ENCODE measurements around the gene TYMP. TPM values are rescaled to one million over a fixed set of nuclear protein-coding genes. Genes with fewer than 3 reads are reported as not detected.
"Not testable (repeated sequence)": the region's sequence is repeated elsewhere in the genome, so short reads cannot be mapped to it uniquely, and the experiment has no call there.

The TYMP gene
- total RNA-seq, 1 experiment from 2014 or later = 1.5 TPM

DNA sequence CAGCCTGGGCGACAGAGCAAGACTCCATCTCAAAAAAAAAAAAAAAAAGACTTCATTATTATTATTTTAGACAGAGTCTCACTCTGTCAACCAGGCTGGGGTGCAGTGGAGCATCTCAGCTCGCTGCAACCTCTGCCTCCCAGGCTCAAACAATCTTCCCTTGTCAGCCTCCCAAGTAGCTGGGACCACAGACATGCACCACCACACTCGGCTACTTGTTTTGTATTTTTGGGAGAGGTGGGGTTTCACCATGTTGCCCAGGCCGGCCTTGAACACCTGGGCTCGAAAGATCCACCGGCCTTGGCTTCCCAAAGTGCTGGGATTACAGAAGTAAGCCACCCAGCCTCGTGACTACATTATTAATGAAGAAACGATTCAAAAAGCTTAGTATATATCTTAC lies 5.3 kb upstream of the TYMP start:
- no peak for ATAC-seq
- ChIA-PET POLR2A (no interaction called here), CTCF (interaction anchor here (1.6 to 1.9 kb wide), 2 partner anchors 10 to 28 kb away, joined by 8 to 12 read pairs; partner anchors contain the start of genes SCO2 and SYCE3)
- DNase-seq (ENCODE audit: low spot score) = no peak
- H3K4me3 Mint-ChIP-seq = no peak overlapping the region
- H3K9me3 Mint-ChIP-seq = no peaks in the 10 kb centered on the region
- H3K36me3 Mint-ChIP-seq = no peaks in the 10 kb centered on the region
- H3K27me3 Mint-ChIP-seq (ENCODE audit: low read depth) = peaks cover 55% of the 10 kb centered on the region
- H3K27ac Mint-ChIP-seq = no peak overlapping the region
- H3K4me1 Mint-ChIP-seq = peaks cover 9% of the 10 kb centered on the region
- TF ChIP-seq, protein P1, sequence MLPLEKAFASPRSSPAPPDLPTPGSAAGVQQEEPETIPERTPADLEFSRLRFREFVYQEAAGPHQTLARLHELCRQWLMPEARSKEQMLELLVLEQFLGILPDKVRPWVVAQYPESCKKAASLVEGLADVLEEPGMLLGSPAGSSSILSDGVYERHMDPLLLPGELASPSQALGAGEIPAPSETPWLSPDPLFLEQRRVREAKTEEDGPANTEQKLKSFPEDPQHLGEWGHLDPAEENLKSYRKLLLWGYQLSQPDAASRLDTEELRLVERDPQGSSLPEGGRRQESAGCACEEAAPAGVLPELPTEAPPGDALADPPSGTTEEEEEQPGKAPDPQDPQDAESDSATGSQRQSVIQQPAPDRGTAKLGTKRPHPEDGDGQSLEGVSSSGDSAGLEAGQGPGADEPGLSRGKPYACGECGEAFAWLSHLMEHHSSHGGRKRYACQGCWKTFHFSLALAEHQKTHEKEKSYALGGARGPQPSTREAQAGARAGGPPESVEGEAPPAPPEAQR (CRISPR knock-in tag; IDR thresholded peaks at IDR 0.05) = no peak
- TF ChIP-seq ATF1 (CRISPR knock-in tag; IDR thresholded peaks at IDR 0.05) = no peak

DNA sequence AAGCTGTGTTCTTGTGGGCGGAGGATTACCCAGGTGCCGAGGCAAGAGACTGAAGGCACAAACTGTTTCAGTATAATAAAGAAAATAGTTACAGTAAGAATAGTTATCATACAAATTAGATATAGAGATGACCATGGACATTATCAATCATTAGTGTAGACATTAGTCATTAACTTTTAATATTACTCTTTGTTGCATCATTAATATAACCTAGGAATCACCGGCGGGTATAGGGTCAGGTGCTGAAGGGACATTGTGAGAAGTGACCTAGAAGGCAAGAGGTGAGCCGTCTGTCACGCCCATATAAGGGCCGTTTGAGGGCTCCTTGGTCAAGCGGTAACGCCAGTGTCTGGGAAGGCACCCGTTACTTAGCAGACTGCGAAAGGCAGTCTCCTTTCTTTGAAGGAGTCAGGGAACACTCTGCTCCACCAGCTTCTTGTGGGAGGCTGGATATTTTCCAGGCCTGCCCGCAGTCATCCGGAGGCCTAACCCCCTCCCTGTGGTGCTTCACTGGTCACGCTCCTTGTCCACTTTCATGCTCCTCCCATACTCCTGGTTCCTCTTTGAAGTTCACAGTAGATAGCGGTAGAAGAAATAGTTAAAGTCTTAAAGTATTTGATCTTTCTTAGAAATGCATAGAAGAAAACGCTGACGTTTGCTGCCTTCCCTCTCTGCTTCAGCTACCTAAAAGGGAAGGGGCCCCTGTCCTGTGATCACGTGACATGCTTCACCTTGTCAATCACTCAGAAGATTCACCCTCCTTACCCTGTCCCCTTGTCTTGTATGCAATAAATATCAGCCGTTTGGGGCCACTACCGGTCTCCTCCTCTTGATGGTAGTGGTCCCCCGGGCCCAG lies 4.3 kb upstream of the TYMP start:
- H3K4me1 Mint-ChIP-seq; H3K36me3 Mint-ChIP-seq; H3K27ac Mint-ChIP-seq; H3K9me3 Mint-ChIP-seq; H3K4me3 Mint-ChIP-seq; ATAC-seq; DNase-seq (ENCODE audit: low spot score); POLR2A ChIA-PET: not testable (repeated sequence)
- H3K27me3 Mint-ChIP-seq (ENCODE audit: low read depth) = peaks cover 64% of the 10 kb centered on the region
- CTCF ChIA-PET = interaction anchor here (1.6 kb wide), 1 partner anchor 166 kb away, joined by 3 read pairs; no protein-coding TSS in a partner anchor

DNA sequence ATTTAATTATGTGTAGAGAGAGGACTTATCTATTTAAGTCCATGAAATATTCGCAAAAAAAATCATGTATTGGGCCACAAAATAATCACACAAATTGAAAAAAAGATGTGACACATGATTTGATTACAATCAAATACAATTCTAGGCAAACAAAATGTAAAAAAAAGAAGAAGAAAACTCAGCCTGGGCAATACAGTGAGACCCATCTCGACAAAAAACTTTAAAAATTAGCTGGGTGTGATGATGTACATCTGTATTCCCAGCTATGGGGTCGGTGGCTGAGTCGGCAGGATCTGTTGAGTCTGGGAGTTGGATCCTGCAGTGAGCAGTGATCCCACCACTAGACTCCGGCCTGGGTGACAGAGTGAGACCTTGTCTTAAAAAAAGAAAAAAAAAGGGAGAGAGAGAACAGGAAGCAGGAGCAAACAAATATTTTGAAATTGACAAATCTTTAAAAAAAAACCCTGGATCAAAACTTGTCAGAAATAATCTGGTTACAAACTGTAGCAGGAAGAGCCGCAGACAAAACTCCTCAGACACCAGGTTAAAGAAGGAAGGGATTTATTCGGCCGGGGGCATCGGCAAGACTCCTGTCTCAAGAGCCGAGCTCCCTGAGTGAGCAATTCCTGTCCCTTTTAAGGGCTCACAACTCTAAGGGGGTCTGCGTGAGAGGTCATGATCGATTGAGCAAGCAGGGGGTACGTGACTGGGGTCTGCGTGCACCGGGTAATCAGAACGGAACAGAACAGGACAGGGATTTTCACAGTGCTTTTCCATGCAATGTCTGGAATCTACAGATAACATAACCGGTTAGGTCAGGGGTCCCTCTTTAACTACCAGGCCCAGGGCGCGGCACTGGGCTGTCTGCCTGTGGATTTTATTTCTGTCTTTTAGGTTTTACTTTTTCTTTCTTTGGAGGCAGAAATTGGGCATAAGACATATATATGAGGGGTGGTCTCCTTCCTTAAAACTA lies 3.3 kb upstream of the TYMP start:
- peaks cover 68% of the 10 kb centered on the region for H3K27me3 Mint-ChIP-seq (ENCODE audit: low read depth)
- CTCF ChIA-PET = interaction anchor here (1.2 to 1.6 kb wide), 2 partner anchors 167 to 242 kb away, joined by 3 to 5 read pairs; no protein-coding TSS in a partner anchor
- no peaks in the 10 kb centered on the region for H3K36me3 Mint-ChIP-seq
- peaks cover 9% of the 10 kb centered on the region for H3K4me1 Mint-ChIP-seq
- no peaks in the 10 kb centered on the region for H3K9me3 Mint-ChIP-seq
- DNase-seq (ENCODE audit: low spot score) (no peak), ATAC-seq (no peak)
- H3K27ac Mint-ChIP-seq = no peak overlapping the region
- POLR2A ChIA-PET = interaction anchor here (0.7 kb wide), 1 partner anchor 35 kb away, joined by 3 read pairs; no protein-coding TSS in a partner anchor
- TF ChIP-seq CREB1 (CRISPR knock-in tag; IDR thresholded peaks at IDR 0.05) = no peak
- no peak for TF ChIP-seq GRHL2 (CRISPR knock-in tag; IDR thresholded peaks at IDR 0.05; ENCODE audit: insufficient replicate concordance, severe bottlenecking)
- TF ChIP-seq, protein P2, sequence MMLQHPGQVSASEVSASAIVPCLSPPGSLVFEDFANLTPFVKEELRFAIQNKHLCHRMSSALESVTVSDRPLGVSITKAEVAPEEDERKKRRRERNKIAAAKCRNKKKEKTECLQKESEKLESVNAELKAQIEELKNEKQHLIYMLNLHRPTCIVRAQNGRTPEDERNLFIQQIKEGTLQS (CRISPR knock-in tag; conservative IDR thresholded peaks at IDR 0.05) = no peak
- TF ChIP-seq ZNF138 (CRISPR knock-in tag; conservative IDR thresholded peaks at IDR 0.05) = no peak
- TF ChIP-seq, protein P3, sequence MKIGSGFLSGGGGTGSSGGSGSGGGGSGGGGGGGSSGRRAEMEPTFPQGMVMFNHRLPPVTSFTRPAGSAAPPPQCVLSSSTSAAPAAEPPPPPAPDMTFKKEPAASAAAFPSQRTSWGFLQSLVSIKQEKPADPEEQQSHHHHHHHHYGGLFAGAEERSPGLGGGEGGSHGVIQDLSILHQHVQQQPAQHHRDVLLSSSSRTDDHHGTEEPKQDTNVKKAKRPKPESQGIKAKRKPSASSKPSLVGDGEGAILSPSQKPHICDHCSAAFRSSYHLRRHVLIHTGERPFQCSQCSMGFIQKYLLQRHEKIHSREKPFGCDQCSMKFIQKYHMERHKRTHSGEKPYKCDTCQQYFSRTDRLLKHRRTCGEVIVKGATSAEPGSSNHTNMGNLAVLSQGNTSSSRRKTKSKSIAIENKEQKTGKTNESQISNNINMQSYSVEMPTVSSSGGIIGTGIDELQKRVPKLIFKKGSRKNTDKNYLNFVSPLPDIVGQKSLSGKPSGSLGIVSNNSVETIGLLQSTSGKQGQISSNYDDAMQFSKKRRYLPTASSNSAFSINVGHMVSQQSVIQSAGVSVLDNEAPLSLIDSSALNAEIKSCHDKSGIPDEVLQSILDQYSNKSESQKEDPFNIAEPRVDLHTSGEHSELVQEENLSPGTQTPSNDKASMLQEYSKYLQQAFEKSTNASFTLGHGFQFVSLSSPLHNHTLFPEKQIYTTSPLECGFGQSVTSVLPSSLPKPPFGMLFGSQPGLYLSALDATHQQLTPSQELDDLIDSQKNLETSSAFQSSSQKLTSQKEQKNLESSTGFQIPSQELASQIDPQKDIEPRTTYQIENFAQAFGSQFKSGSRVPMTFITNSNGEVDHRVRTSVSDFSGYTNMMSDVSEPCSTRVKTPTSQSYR (CRISPR knock-in tag; IDR thresholded peaks at IDR 0.05) = no peak
- TF ChIP-seq MYBL2 (CRISPR knock-in tag; IDR thresholded peaks at IDR 0.05) = no peak
- TF ChIP-seq ZNF219 (CRISPR knock-in tag; IDR thresholded peaks at IDR 0.05; ENCODE audit: borderline replicate concordance) = no peak
- no peak for TF ChIP-seq TCF7 (CRISPR knock-in tag; IDR thresholded peaks at IDR 0.05; ENCODE audit: low read depth)
- no peak for TF ChIP-seq SMAD3 (CRISPR knock-in tag; IDR thresholded peaks at IDR 0.05; ENCODE audit: borderline replicate concordance)
- peak overlapping the region; percentile 60 for H3K4me3 Mint-ChIP-seq

All from WTC11 (cell line).